Transverse colon (tissue), 3 donors: ENCODE measurements around the gene IRX6.

Experiments
- EP300 ChIP-seq: sonication (generic); formaldehyde crosslinking; IDR thresholded peaks from one replicate; pipeline ENCODE4 v1.6.1; 2017; ENCODE audit warnings: antibody characterized with exemption, low read depth
- TF ChIP-seq, protein P1 (sequence below), 5 experiments: fragments of 200-600 bp in 3 of 5; fragments of 450-650 bp in 2 of 5; sonication (generic) in 3 of 5; IDR thresholded peaks; 1 replicate in 2 of 5; 2 replicates in 3 of 5; pipeline ENCODE4 v1.5.1; 2016 to 2017; ENCODE audit warnings: antibody characterized with exemption in 5 of 5, inconsistent platforms in 3 of 5, mild to moderate bottlenecking in 2 of 5, moderate library complexity in 1 of 5

DNA sequence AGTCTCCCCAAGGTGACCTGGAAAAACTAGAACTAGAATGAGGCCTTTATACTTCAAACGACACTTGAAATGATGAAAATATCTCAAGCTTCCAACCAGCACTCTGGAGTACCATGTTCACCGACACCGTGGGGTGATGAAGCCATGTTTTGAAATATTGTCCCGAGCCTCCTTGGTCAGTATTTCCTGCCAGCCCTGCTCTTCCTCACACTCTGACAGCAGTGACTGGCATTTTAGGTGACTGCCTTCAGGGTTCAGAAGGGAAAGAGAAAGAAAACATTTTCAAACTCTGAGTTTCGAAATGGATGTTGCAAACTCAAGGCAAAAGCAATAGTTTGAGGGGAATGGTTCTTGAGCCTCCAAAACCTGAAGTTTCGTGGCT, 39.3 kb upstream of the IRX6 start:
- TF ChIP-seq, protein P1, sequence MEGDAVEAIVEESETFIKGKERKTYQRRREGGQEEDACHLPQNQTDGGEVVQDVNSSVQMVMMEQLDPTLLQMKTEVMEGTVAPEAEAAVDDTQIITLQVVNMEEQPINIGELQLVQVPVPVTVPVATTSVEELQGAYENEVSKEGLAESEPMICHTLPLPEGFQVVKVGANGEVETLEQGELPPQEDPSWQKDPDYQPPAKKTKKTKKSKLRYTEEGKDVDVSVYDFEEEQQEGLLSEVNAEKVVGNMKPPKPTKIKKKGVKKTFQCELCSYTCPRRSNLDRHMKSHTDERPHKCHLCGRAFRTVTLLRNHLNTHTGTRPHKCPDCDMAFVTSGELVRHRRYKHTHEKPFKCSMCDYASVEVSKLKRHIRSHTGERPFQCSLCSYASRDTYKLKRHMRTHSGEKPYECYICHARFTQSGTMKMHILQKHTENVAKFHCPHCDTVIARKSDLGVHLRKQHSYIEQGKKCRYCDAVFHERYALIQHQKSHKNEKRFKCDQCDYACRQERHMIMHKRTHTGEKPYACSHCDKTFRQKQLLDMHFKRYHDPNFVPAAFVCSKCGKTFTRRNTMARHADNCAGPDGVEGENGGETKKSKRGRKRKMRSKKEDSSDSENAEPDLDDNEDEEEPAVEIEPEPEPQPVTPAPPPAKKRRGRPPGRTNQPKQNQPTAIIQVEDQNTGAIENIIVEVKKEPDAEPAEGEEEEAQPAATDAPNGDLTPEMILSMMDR (IDR thresholded peaks at IDR 0.05): no peak
- no peak for TF ChIP-seq EP300
